HCT116 (cell line): Measurements from ENCODE around the gene FNDC3B. TPM values are rescaled to one million over a fixed set of nuclear protein-coding genes. Genes with fewer than 3 reads are reported as not detected.

Experiments
- ATAC-seq: fragments of 200-7000 bp; cut with Tn5 transposase; 2 replicates; pipeline ENCODE4 v1.9.1; 2020; ENCODE audit warnings: mild to moderate bottlenecking, moderate library complexity
- BruUV-seq: library from RNA; stranded (reverse); fragments of 400-500 nt; replicated peaks from 2 replicates; lab custom pipeline; 2021; lab: Mats Ljungman, UMichigan
- CTCF ChIA-PET: fragments of 300-600 bp; sonication (Branson Sonifier 250); formaldehyde crosslinking; loops from one replicate; lab custom pipeline; 2021; ENCODE audit warnings: antibody characterized with exemption; lab: Charles Lee
- POLR2A ChIA-PET: fragments of 300-600, 350-600 bp; sonication (Branson Sonifier 250); formaldehyde crosslinking; loops from one replicate; lab custom pipeline; 2021; ENCODE audit warnings: antibody characterized with exemption; lab: Charles Lee
- RAD21 ChIA-PET, 2 experiments: fragments of 300-600 bp; sonication (Branson Sonifier 250); formaldehyde crosslinking; loops; one replicate each; lab custom pipeline; 2023; ENCODE audit warnings: low total read pairs in 2 of 2; ENCODE audit not compliant: uncharacterized antibody in 2 of 2, unreplicated experiment in 2 of 2, low non-redundant PET in 1 of 2; lab: Charles Lee
- DNase-seq: peaks from one replicate; pipeline ENCODE4 v3.0.0-alpha.2; 2010; ENCODE audit warnings: low read depth, low spot score
- H2AFZ ChIP-seq: fragments of 200-600 bp; shearing (Covaris generic), sonication (generic); 2 replicates; pipeline ENCODE4 v1.6.1; 2017; ENCODE audit warnings: low read depth, mixed run types, mixed read lengths, antibody characterized with exemption, low read length; ENCODE audit not compliant: poor library complexity, severe bottlenecking
- H3K27ac ChIP-seq: 2 replicates; pipeline ENCODE4 v1.5.1; 2012; ENCODE audit warnings: low read depth, low read length
- H3K27me3 ChIP-seq: fragments of 200-600 bp; sonication (generic); 2 replicates; pipeline ENCODE4 v1.6.1; 2016; ENCODE audit warnings: mixed run types, low read length, mixed read lengths; ENCODE audit not compliant: insufficient read depth
- H3K36me3 ChIP-seq, 2 experiments: fragments of 200-500 bp in 1 of 2; fragments of 200-600 bp in 1 of 2; sonication (Bioruptor generic) in 1 of 2; sonication (generic) in 1 of 2; 2 replicates each; pipeline versions ENCODE4 v1.5.1 to v1.6.1; 2014 to 2016; ENCODE audit warnings: low read length in 2 of 2, inconsistent platforms in 1 of 2, mixed read lengths in 1 of 2, mixed run types in 1 of 2; ENCODE audit not compliant: insufficient read depth in 2 of 2, control insufficient read depth in 1 of 2
- H3K4me1 ChIP-seq, 2 experiments: fragments of 200-600 bp in 1 of 2; sonication (generic) in 1 of 2; 2 replicates each; pipeline versions ENCODE4 v1.5.1 to v1.6.1; 2012 to 2017; ENCODE audit warnings: low read length in 2 of 2, inconsistent platforms in 1 of 2, mild to moderate bottlenecking in 1 of 2, mixed read lengths in 1 of 2, mixed run types in 1 of 2, moderate library complexity in 1 of 2; ENCODE audit not compliant: insufficient read depth in 2 of 2, control insufficient read depth in 1 of 2
- H3K4me2 ChIP-seq: fragments of 200-600 bp; sonication (generic); 2 replicates; pipeline ENCODE4 v1.6.1; 2017; ENCODE audit warnings: mixed run types, low read length, mixed read lengths
- H3K4me3 ChIP-seq, 2 experiments: fragments of 200-600 bp in 1 of 2; sonication (generic) in 1 of 2; replicated peaks in 1 of 2; 2 replicates each; pipeline ENCODE4 v1.5.1; 2011 to 2016; ENCODE audit warnings: low read length in 2 of 2, control low read depth in 1 of 2, low read depth in 1 of 2, mild to moderate bottlenecking in 1 of 2, mixed read lengths in 1 of 2, mixed run types in 1 of 2
- H3K79me2 ChIP-seq: fragments of 200-600 bp; sonication (generic); 2 replicates; pipeline ENCODE4 v1.6.1; 2017; ENCODE audit warnings: mild to moderate bottlenecking, mixed run types, low read length, moderate library complexity, mixed read lengths; ENCODE audit not compliant: insufficient read depth
- H3K9ac ChIP-seq: fragments of 200-600 bp; sonication (generic); 2 replicates; pipeline ENCODE4 v1.6.1; 2016; ENCODE audit warnings: low read length, mixed read lengths
- H3K9me2 ChIP-seq: fragments of 200-600 bp; sonication (generic), shearing (Covaris generic); 2 replicates; pipeline ENCODE4 v1.6.1; 2017; ENCODE audit warnings: mixed run types, mild to moderate bottlenecking, moderate library complexity; ENCODE audit not compliant: insufficient read depth
- H3K9me3 ChIP-seq, 2 experiments: fragments of 200-500 bp in 1 of 2; fragments of 200-600 bp in 1 of 2; sonication (Bioruptor generic) in 1 of 2; sonication (generic) in 1 of 2; 2 replicates each; pipeline ENCODE4 v1.6.1; 2014 to 2017; ENCODE audit warnings: low read length in 2 of 2, mixed read lengths in 2 of 2, inconsistent platforms in 1 of 2, low read depth in 1 of 2, mild to moderate bottlenecking in 1 of 2, mixed run types in 1 of 2, moderate library complexity in 1 of 2; ENCODE audit not compliant: control insufficient read depth in 1 of 2, insufficient read depth in 1 of 2
- H4K20me1 ChIP-seq: fragments of 200-600 bp; sonication (generic), shearing (Covaris generic); 2 replicates; pipeline ENCODE4 v1.6.1; 2017; ENCODE audit warnings: mixed run types, mild to moderate bottlenecking, moderate library complexity; ENCODE audit not compliant: insufficient read depth
- CBX3 ChIP-seq: IDR thresholded peaks from 2 replicates; pipeline ENCODE4 v1.6.1; 2012; ENCODE audit warnings: low read depth
- CTCF ChIP-seq, 3 experiments: fragments of 200-600 bp in 1 of 3; sonication (generic) in 1 of 3; IDR thresholded peaks in 2 of 3; conservative IDR thresholded peaks in 1 of 3; 2 replicates each; pipeline ENCODE4 v1.5.1; 2012 to 2017; ENCODE audit warnings: low read depth in 2 of 3, low read length in 2 of 3, antibody characterized with exemption in 1 of 3, borderline replicate concordance in 1 of 3, control low read depth in 1 of 3, mild to moderate bottlenecking in 1 of 3, mixed read lengths in 1 of 3, mixed run types in 1 of 3, moderate library complexity in 1 of 3; ENCODE audit not compliant: insufficient read depth in 1 of 3
- EZH2 ChIP-seq: fragments of 200-600 bp; sonication (generic); IDR thresholded peaks from 2 replicates; pipeline ENCODE4 v1.6.1; 2017; ENCODE audit warnings: antibody characterized with exemption, mixed run types
- EZH2phosphoT487 ChIP-seq: fragments of 200-600 bp; IDR thresholded peaks from 2 replicates; pipeline ENCODE4 v1.6.1; 2018; ENCODE audit warnings: antibody characterized with exemption, borderline replicate concordance
- FOSL1 ChIP-seq: IDR thresholded peaks from 2 replicates; pipeline ENCODE4 v1.6.1; 2012; ENCODE audit warnings: low read depth
- RAD21 ChIP-seq: IDR thresholded peaks from 2 replicates; pipeline ENCODE4 v1.6.1; 2012; ENCODE audit warnings: low read depth, mild to moderate bottlenecking
- SIN3A ChIP-seq: IDR thresholded peaks from 2 replicates; pipeline ENCODE4 v1.6.1; 2012; ENCODE audit warnings: low read depth
- SRF ChIP-seq: IDR thresholded peaks from 2 replicates; pipeline ENCODE4 v1.6.1; 2012; ENCODE audit warnings: low read depth
- TCF7L2 ChIP-seq: IDR thresholded peaks from 2 replicates; pipeline ENCODE4 v1.7.0; 2011; ENCODE audit warnings: borderline replicate concordance, inconsistent platforms; ENCODE audit not compliant: insufficient read depth, insufficient read length; ENCODE audit errors: extremely low read depth
- ZBTB33 ChIP-seq: IDR thresholded peaks from 2 replicates; pipeline ENCODE4 v1.6.1; 2011; ENCODE audit warnings: mild to moderate bottlenecking, low read length, moderate library complexity; ENCODE audit not compliant: insufficient replicate concordance; ENCODE audit errors: extremely low read depth
- ZFX ChIP-seq: fragments of 450-650 bp; IDR thresholded peaks from 2 replicates; pipeline ENCODE4 v1.6.1; 2017
- ZNF274 ChIP-seq: fragments of 200-500 bp; sonication (Bioruptor generic); IDR thresholded peaks from 2 replicates; pipeline ENCODE4 v1.6.1; 2014; ENCODE audit warnings: mild to moderate bottlenecking, low read depth, low read length, inconsistent platforms
- intact Hi-C: fragments of 100-400 bp; cut with micrococcal nuclease; formaldehyde crosslinking; loops from 2 replicates; pipeline ENCODE4 v1.10.0; 2022
- total RNA-seq: library from RNA; stranded (reverse); gene quantifications from one replicate; pipeline ENCODE4 v1.2.1, GENCODE V29; 2021; ENCODE audit not compliant: unreplicated experiment

The FNDC3B gene
- total RNA-seq, 1 experiment from 2014 or later = 45.7 TPM

GRCh38 chr3:172247525-172248274 is 208.3 kb downstream of the FNDC3B start:
- no peaks in the 10 kb centered on the region for H3K9me2 ChIP-seq
- no peaks in the 10 kb centered on the region for H4K20me1 ChIP-seq
- CTCF ChIA-PET = no interaction called here
- BruUV-seq = no TSS peak
- H3K79me2 ChIP-seq = no peaks in the 10 kb centered on the region
- H3K27me3 ChIP-seq = no peaks in the 10 kb centered on the region
- H2AFZ ChIP-seq = no peak overlapping the region
- POLR2A ChIA-PET = no interaction called here
- no peak overlapping the region for H3K27ac ChIP-seq
- H3K9me3 ChIP-seq = no peaks in the 10 kb centered on the region
- no peak overlapping the region for H3K4me2 ChIP-seq
- no peaks in the 10 kb centered on the region for H3K36me3 ChIP-seq
- ATAC-seq (no peak), DNase-seq (no peak)
- TF ChIP-seq EZH2phosphoT487 (no peak), RAD21 (no peak), SIN3A (no peak), SRF (no peak), ZNF274 (no peak), EZH2 (no peak), CTCF (IDR thresholded peaks at IDR 0.05 in 2 of 3, conservative IDR thresholded peaks at IDR 0.05 in 1 of 3; ENCODE audit: borderline replicate concordance in 1 of 3, insufficient read depth in 1 of 3, low read depth in 2 of 3, low read length in 2 of 3) (no peak)
- no peak overlapping the region for H3K4me3 ChIP-seq
- RAD21 ChIA-PET = no interaction called here
- intact Hi-C loops = no loop called here
- no peak overlapping the region for H3K9ac ChIP-seq
- H3K4me1 ChIP-seq = peaks cover 0 to 10% of the 10 kb centered on the region in 2 experiments; a peak in 2 of 4 replicates

- Histone ChIP-seq H3K36me3 (no peaks in the 10 kb centered on the region), H3K4me3 (no peak overlapping the region), H3K4me1 (peaks cover 0 to 3% of the 10 kb centered on the region in 2 experiments; a peak in 1 of 4 replicates), H3K79me2 (no peaks in the 10 kb centered on the region), H3K27ac (no peak overlapping the region), H3K27me3 (no peaks in the 10 kb centered on the region), H4K20me1 (no peaks in the 10 kb centered on the region), H3K9me3 (no peaks in the 10 kb centered on the region), H3K9me2 (no peaks in the 10 kb centered on the region), H3K9ac (no peak overlapping the region), H2AFZ (no peak overlapping the region), H3K4me2 (no peak overlapping the region)
- POLR2A ChIA-PET = no interaction called here
- CTCF ChIA-PET = no interaction called here
- ATAC-seq (no peak), DNase-seq (no peak)
- intact Hi-C loops = no loop called here
- RAD21 ChIA-PET = no interaction called here
- BruUV-seq = no TSS peak
- no peak for TF ChIP-seq CBX3
- no peak for TF ChIP-seq TCF7L2
- TF ChIP-seq ZBTB33 = no peak
- no peak for TF ChIP-seq ZFX
- TF ChIP-seq FOSL1 = no peak
- no peak for TF ChIP-seq ZNF274
Measured at GRCh38 chr3:172249039-172249438, 209.7 kb downstream of the FNDC3B start.
